Measurements from ENCODE around the gene LAMA4. TPM values are rescaled to one million over a fixed set of nuclear protein-coding genes. Genes with fewer than 3 reads are reported as not detected.

LAMA4 gene
- total RNA-seq, 2 donors from 2014 or later: not detected

DNA sequence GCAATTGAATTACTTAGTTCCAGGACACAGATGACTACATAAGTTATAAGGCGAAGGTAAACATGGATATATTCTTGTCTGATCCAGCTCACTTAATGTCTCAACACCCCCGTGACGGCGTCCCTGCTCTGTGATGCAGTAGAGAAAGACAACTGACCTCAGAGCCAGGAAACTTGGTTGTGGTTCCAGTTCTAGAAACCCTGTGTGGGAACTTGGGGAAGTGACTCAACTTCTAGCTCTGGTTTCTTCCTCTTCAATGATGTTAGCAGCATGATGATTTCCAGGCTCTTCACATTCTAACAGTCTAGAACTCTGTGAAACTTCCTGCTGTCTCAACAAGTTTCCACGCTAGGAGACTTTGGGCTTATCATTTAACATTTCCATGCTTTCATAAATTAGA lies 18.4 kb downstream of the LAMA4 start:
- no peak overlapping the region for H3K4me3 Mint-ChIP-seq
- ATAC-seq (replicated peaks): peak; percentile 98
- no peaks in the 10 kb centered on the region for H3K36me3 Mint-ChIP-seq (ENCODE audit: low read depth)
- H3K9me3 Mint-ChIP-seq: no peaks in the 10 kb centered on the region
- no peak overlapping the region for H3K27ac Mint-ChIP-seq
- H3K4me1 Mint-ChIP-seq: no peaks in the 10 kb centered on the region
- H3K27me3 Mint-ChIP-seq: peaks cover 33% of the 10 kb centered on the region

DNA sequence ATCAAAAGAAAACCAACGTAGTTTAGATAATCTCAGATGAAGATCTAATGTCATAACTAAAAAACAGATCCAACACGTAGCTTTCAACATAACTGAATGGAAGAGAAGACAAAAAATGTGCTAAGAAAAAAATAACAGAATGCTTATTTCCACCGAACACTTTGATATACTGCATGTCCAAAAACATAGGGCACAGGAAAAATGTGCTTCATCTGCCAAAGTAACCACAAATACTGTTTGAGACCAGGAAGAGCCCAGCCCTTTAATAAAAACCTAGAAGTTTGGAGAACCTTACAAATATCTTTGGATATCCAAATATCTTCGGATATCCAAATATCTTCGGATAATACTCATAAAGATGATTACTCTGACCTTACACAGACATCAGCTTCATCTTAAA lies 19.8 kb downstream of the LAMA4 start:
- Mint-ChIP-seq H3K27me3 (peaks cover 33% of the 10 kb centered on the region), H3K27ac (no peak overlapping the region), H3K36me3 (ENCODE audit: low read depth) (no peaks in the 10 kb centered on the region), H3K4me1 (no peaks in the 10 kb centered on the region), H3K9me3 (no peaks in the 10 kb centered on the region), H3K4me3 (no peak overlapping the region)
- ATAC-seq (replicated peaks): no peak

DNA sequence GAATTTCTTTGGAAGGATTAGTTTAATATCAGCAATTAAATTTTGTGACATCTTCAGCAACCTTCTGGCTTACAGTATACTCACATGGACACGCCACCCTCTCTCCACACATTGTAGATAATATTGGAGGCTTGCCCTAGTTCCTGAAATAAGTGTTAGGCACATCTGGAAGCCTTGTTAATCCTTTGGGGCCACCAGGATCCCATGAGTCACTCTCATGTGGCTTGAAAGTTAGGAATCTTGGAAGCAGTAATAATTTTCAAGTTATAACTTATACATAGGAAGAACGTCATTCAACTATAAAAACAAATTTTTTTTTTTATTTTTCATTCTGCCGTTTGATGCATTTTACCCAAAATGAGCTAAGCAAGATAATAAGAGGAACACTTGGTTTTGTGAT lies 20.5 kb downstream of the LAMA4 start:
- Mint-ChIP-seq H3K9me3 (no peaks in the 10 kb centered on the region), H3K27me3 (peaks cover 33% of the 10 kb centered on the region), H3K4me3 (no peak overlapping the region), H3K36me3 (ENCODE audit: low read depth) (no peaks in the 10 kb centered on the region), H3K27ac (no peak overlapping the region), H3K4me1 (no peaks in the 10 kb centered on the region)
- no peak for ATAC-seq (replicated peaks)

DNA sequence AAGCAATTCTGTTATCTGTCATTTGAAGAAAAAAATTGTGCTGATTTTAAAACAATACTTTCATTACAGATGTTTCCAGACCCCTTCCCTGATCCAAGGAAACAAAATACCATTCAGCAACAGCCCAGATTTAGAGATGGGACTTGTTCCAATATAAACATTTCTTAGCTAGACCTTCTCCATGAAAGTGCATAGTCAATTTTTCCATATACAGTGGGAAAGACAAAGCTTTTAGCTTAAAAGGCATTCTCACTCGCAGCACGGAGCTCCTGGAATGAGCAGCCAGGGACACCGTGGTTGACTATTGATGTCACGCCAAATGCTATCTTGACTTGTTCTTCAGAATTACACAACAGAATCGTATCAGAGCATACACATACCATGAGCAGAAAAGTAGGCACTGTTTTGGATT lies 21.5 kb downstream of the LAMA4 start:
- no peaks in the 10 kb centered on the region for H3K9me3 Mint-ChIP-seq
- no peak overlapping the region for H3K27ac Mint-ChIP-seq
- no peak for ATAC-seq (replicated peaks)

DNA sequence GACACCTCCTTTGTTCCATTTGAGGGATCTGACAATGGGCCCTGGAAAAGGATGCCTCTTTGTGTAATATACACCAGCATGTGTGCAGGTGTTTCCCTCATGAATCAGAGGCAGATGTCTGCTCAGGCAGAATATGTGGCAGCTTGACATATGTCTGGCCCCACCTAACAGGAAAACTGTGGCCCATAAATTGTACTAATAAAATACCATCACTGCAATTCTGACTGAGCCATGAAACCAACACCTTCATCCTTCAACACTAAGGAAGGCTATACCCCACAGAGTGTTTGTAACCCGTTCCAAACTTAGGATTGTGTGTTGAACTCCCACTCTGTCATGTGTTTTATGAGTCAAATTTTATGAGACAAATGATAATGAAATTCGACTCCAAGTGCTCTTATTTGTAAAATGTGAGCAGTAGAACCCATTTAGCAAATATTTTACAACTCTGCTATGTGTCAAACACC lies 22.7 kb downstream of the LAMA4 start:
- no peaks in the 10 kb centered on the region for H3K36me3 Mint-ChIP-seq (ENCODE audit: low read depth)
- peaks cover 27% of the 10 kb centered on the region for H3K27me3 Mint-ChIP-seq
- H3K4me3 Mint-ChIP-seq: no peak overlapping the region
- no peaks in the 10 kb centered on the region for H3K4me1 Mint-ChIP-seq
- no peak overlapping the region for H3K27ac Mint-ChIP-seq
- no peak for ATAC-seq (replicated peaks)
- no peaks in the 10 kb centered on the region for H3K9me3 Mint-ChIP-seq

More for the DNA sequence above, 21.5 kb downstream of the LAMA4 start:
- H3K4me3 Mint-ChIP-seq: no peak overlapping the region
- H3K4me1 Mint-ChIP-seq: no peaks in the 10 kb centered on the region
- peaks cover 31% of the 10 kb centered on the region for H3K27me3 Mint-ChIP-seq
- H3K36me3 Mint-ChIP-seq (ENCODE audit: low read depth): no peaks in the 10 kb centered on the region

DNA sequence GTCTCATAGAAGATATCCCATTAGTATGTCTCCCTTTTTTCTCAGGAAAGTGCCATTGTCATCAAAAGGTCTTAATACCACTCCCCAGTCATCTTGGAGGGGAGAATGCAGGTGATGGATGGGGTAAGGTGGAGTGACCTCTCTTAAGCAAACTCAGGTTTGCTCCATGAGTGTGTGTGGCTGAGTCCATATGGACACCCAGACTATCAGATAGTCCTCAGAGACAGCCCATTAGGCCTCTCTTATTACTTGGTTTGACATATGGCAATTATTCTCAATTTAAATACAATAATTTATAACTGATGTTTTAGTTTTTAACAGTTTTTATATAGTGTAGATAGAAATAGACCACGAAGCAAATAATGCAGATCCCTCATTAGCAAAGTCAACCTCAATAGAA lies 23.2 kb downstream of the LAMA4 start:
- H3K4me3 Mint-ChIP-seq: no peak overlapping the region
- no peaks in the 10 kb centered on the region for H3K36me3 Mint-ChIP-seq (ENCODE audit: low read depth)
- ATAC-seq (replicated peaks): no peak
- H3K27me3 Mint-ChIP-seq: peaks cover 26% of the 10 kb centered on the region
- no peaks in the 10 kb centered on the region for H3K4me1 Mint-ChIP-seq
- no peaks in the 10 kb centered on the region for H3K9me3 Mint-ChIP-seq
- no peak overlapping the region for H3K27ac Mint-ChIP-seq

DNA sequence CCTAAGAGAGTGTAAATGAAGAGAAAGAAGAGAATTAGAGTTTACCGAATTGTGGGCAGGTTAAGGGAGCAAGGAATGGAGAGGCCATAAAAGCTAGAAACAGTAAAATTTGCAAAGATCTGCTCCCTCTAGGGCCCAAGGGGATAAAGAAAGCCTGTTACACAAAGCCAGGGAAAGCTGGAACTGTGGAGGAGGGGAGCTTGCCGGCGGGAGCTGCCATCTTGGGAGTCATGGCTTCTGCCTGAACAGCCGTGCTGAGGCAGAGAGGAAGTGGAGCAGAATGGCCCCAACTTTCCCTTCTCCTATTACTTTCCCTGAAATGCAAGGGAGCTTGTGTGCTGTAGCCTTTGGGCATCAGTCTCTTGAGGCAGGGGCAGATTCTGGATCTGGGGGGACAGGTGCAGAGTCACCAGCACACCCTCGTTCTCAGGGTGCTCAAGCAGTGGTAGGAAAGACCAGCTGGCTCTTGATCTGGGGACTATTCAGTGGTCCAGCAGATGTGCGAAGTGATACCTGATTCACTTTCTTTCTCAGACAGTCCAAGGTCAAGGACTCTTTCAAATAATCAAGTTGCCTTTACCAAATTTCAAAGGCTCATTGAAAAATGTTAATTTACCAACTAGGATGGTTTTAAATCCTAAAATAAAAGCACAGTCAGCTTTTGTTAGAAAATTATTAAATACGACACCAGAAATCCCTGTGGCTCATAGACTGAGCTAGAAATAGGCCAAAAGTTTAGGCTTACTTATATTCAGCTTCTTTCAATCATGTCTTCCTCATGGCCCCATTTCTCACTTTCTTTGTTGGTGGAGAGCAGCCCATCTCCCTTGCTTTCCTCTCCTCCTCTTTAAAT lies 25.7 kb downstream of the LAMA4 start:
- no peak overlapping the region for H3K27ac Mint-ChIP-seq
- no peak for ATAC-seq (replicated peaks)
- no peaks in the 10 kb centered on the region for H3K4me1 Mint-ChIP-seq
- H3K4me3 Mint-ChIP-seq: no peak overlapping the region
- H3K27me3 Mint-ChIP-seq: peaks cover 22% of the 10 kb centered on the region
- no peaks in the 10 kb centered on the region for H3K9me3 Mint-ChIP-seq
- no peaks in the 10 kb centered on the region for H3K36me3 Mint-ChIP-seq (ENCODE audit: low read depth)

DNA sequence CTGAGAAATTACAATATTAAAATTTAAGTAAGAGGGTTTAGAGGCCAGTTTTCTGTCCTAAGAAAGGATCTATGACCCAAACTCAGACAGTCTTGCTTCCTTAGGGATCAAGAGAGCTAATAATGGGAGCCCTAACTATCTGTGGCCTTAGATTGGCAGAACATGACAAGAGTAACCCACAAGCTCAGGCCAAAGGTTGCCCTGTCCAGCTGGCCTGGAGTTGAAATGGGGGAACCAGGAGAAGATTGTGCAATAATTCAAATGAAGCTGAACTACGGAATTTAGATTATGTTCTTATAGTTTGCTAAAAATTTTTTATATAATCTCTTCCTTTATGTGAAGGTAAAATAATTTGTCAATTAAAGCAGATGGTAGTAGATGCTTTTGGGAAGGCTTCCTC lies 26.4 kb downstream of the LAMA4 start:
- no peak overlapping the region for H3K4me3 Mint-ChIP-seq
- H3K36me3 Mint-ChIP-seq (ENCODE audit: low read depth): no peaks in the 10 kb centered on the region
- H3K9me3 Mint-ChIP-seq: no peaks in the 10 kb centered on the region
- ATAC-seq (replicated peaks): no peak
- no peak overlapping the region for H3K27ac Mint-ChIP-seq
- H3K4me1 Mint-ChIP-seq: no peaks in the 10 kb centered on the region
- H3K27me3 Mint-ChIP-seq: peaks cover 15% of the 10 kb centered on the region

DNA sequence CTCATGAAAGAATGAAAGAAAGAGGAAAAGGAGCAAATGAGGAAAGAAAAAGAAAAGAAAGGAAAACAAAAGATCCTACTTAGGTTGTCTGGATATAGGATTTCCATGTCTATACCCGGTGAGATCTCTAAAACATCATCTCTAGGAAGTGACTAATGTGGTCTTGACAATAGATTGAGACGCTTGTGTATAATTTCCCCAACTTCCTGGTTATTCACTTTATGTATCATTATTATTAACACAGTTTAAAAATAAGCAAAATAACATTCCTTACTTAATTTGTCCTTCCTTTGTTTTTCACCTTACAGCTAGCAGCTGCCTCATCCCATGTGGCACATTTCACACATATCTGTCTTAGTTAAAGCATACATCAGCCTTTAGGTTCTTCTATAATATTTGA lies 27.0 kb downstream of the LAMA4 start:
- Mint-ChIP-seq H3K27me3 (peaks cover 13% of the 10 kb centered on the region), H3K27ac (no peak overlapping the region), H3K9me3 (no peaks in the 10 kb centered on the region)

DNA sequence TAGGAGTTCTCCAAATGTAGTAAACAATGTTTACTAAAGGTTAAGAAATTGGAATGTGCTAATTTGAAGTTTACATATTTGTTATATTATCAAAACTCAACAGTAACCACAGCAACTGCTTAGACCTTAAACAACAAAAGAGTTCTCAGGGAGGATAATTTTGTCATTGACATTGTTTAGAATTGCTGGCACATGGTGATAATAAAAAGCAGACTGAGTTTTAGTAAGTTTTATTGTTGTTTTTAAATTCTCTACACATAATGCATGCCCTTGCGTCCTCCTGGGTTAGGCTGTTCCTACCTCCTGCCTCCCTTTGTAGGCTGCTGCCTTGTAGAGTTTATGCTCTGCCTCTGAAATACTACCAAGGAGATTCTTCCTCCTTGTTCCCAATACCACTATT lies 28.7 kb downstream of the LAMA4 start:
- ATAC-seq (replicated peaks): no peak
- Mint-ChIP-seq H3K27me3 (peaks cover 13% of the 10 kb centered on the region), H3K4me1 (no peaks in the 10 kb centered on the region), H3K9me3 (no peaks in the 10 kb centered on the region), H3K4me3 (no peak overlapping the region), H3K27ac (no peak overlapping the region), H3K36me3 (ENCODE audit: low read depth) (no peaks in the 10 kb centered on the region)

More for the DNA sequence above, 27.0 kb downstream of the LAMA4 start:
- Mint-ChIP-seq H3K4me3 (no peak overlapping the region), H3K36me3 (ENCODE audit: low read depth) (no peaks in the 10 kb centered on the region), H3K4me1 (no peaks in the 10 kb centered on the region)
- ATAC-seq (replicated peaks): no peak

DNA sequence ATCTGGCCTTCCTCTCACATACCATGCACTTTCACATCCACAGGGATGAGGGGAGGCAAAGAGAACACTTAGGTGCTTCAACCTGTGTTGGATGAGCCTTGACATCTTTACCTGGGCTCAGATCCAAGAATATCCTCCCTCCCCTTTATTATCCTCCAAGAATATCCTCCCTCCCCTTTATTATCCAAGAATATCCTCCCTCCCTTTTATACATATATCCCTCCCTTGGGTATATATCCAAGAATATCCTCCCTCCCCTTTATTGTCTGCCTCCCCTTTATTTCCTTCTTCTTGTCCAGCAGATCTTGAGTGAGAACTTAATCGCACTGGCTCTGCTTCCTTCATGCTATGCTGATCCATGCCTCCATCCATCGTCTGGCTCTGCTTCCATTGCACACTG lies 30.3 kb downstream of the LAMA4 start:
- Mint-ChIP-seq H3K36me3 (ENCODE audit: low read depth) (no peaks in the 10 kb centered on the region), H3K4me3 (no peak overlapping the region), H3K27ac (no peak overlapping the region), H3K4me1 (no peaks in the 10 kb centered on the region), H3K27me3 (peaks cover 13% of the 10 kb centered on the region), H3K9me3 (no peaks in the 10 kb centered on the region)
- ATAC-seq (replicated peaks): no peak

DNA sequence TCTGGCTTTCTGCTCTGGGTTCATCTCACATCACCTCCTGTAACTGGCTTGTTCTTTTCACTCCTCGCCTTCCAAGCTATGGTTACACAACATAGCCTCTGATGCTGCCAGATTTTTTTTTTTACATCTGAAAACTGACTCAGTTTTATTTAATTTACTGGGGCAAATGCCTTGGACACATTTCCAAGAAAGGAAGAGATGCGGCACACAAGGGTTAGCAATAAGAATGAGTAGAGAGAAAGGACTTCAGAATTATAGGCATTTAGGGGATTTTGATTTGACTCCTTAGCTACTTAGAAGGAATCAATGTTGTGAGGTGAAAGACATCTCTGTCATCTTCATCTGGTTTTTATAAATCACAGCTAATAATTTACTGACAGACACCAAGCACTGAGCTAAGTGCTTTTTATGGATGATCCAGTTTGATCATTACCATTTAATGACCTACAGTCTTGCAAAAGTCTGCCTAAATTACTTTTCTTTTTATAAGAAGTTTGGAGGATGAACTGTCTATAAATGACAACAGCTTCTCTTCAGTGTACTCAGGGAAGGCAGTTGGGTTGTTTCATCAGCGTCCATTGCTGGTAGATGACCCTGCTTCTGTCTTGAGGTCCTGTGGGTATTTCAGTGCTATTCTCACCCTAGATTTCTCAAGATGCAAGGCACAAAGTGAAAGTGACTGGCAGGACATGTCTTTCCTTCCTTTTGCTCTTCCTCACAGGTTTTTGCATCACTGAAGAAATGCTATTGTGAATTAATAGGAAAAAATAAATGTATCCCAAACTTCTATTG lies 31.1 kb downstream of the LAMA4 start:
- Mint-ChIP-seq H3K4me1 (no peaks in the 10 kb centered on the region), H3K36me3 (ENCODE audit: low read depth) (no peaks in the 10 kb centered on the region), H3K27ac (no peak overlapping the region), H3K9me3 (no peaks in the 10 kb centered on the region), H3K4me3 (no peak overlapping the region), H3K27me3 (peaks cover 13% of the 10 kb centered on the region)
- no peak for ATAC-seq (replicated peaks)

DNA sequence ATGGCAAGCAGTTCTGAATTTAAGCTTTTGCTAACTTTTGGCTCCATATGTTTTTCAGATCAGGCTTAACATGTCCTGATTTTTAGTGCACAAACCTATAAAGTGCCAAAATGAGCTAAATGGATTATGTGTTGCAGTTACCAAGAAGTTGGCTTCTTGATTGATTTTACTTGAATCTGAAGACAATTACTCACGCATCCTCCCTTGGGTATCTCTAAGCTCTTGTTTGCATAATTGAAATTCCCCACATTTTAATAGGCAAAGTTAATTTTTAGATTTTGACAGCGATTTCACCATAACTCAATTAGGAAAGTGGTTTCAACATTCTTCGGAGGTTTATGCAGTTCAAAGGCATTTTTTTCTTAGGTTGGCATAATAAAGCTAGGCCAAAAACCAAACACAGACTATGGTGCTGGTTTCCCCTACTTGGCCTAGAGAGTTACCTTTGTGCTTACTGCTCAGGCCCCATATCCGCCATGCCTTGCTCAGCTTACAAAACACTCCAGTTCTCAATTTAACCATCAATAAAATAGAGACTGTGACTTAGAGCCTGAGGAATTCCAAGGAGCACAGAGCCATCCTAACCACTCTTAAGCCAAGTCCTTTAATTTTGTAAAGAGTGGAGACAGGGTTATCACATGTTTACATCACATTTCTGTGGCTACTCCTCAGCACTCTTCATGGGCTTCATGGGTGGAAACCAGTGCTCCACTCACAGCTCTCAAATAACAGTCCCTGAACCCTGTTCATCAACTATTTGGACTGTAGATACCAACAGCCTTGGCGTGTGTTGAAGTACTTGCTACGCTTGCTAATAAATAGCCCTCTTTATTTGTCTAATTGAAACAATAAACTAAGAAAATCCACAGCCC lies 32.1 kb downstream of the LAMA4 start:
- Mint-ChIP-seq H3K36me3 (ENCODE audit: low read depth) (no peaks in the 10 kb centered on the region), H3K4me3 (no peak overlapping the region), H3K27me3 (peaks cover 12% of the 10 kb centered on the region), H3K27ac (no peak overlapping the region), H3K4me1 (no peaks in the 10 kb centered on the region), H3K9me3 (no peaks in the 10 kb centered on the region)
- no peak for ATAC-seq (replicated peaks)

DNA sequence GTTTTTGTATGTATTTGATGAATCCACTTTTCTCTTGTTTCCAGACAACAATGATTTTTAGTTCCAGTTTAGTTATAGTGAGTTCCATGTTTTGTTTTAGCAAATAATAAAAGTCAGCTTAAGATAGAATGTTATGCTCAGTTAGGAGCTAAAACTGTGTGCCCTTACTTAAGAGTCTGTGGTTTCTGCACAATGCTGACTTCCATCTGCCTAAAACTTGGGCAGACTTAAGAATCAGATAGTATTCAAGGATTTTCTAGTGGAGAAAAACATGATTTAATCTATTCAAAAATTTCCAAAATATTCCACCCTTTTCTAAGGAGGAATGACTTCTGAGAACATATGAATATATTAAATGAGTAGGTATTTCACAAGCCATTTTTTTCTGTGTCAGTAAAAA lies 32.8 kb downstream of the LAMA4 start:
- Mint-ChIP-seq H3K27ac (no peak overlapping the region), H3K36me3 (ENCODE audit: low read depth) (no peaks in the 10 kb centered on the region), H3K4me1 (no peaks in the 10 kb centered on the region), H3K4me3 (no peak overlapping the region), H3K27me3 (peaks cover 11% of the 10 kb centered on the region), H3K9me3 (no peaks in the 10 kb centered on the region)
- ATAC-seq (replicated peaks): no peak

Data from activated T-helper 17 cell treated with anti-CD3 and anti-CD28 coated beads, Interleukin-2, amount 50 U/mL, for 72 hours (primary cell).